ENCODE results near the gene SLC13A3.

SLC13A3 gene

DNA sequence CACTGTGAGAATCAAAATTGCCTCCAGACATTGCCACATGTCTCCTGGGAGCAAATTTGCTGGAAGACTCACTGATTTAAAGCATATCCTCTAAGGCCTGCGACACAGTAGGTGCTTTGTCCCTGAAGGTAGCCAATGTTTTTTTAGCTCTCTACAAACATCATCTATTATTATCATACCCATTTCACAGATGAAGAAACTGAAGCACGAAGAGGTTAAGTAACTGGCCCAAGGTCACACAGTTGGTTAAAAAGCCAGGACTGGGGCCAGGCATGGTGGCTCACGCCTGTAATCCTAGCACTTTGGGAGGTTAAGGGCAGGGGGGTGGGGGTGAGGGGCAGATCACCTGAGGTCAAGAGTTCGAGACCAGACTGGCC, 12.4 kb downstream of the SLC13A3 start:
- Histone ChIP-seq H3K27me3 (ENCODE audit: insufficient read depth, poor library complexity, severe bottlenecking) (no peaks in the 10 kb centered on the region), H3K27ac (replicated peaks) (no peak overlapping the region), H3K4me3 (replicated peaks; ENCODE audit: insufficient read depth, low read length) (no peak overlapping the region)
- TF ChIP-seq, protein P1, sequence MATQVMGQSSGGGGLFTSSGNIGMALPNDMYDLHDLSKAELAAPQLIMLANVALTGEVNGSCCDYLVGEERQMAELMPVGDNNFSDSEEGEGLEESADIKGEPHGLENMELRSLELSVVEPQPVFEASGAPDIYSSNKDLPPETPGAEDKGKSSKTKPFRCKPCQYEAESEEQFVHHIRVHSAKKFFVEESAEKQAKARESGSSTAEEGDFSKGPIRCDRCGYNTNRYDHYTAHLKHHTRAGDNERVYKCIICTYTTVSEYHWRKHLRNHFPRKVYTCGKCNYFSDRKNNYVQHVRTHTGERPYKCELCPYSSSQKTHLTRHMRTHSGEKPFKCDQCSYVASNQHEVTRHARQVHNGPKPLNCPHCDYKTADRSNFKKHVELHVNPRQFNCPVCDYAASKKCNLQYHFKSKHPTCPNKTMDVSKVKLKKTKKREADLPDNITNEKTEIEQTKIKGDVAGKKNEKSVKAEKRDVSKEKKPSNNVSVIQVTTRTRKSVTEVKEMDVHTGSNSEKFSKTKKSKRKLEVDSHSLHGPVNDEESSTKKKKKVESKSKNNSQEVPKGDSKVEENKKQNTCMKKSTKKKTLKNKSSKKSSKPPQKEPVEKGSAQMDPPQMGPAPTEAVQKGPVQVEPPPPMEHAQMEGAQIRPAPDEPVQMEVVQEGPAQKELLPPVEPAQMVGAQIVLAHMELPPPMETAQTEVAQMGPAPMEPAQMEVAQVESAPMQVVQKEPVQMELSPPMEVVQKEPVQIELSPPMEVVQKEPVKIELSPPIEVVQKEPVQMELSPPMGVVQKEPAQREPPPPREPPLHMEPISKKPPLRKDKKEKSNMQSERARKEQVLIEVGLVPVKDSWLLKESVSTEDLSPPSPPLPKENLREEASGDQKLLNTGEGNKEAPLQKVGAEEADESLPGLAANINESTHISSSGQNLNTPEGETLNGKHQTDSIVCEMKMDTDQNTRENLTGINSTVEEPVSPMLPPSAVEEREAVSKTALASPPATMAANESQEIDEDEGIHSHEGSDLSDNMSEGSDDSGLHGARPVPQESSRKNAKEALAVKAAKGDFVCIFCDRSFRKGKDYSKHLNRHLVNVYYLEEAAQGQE (IDR thresholded peaks at IDR 0.05; ENCODE audit: insufficient replicate concordance, low read depth), result no peak
- no peak for TF ChIP-seq POLR2AphosphoS5 (IDR thresholded peaks at IDR 0.05; ENCODE audit: low read depth)
- TF ChIP-seq, protein P2, sequence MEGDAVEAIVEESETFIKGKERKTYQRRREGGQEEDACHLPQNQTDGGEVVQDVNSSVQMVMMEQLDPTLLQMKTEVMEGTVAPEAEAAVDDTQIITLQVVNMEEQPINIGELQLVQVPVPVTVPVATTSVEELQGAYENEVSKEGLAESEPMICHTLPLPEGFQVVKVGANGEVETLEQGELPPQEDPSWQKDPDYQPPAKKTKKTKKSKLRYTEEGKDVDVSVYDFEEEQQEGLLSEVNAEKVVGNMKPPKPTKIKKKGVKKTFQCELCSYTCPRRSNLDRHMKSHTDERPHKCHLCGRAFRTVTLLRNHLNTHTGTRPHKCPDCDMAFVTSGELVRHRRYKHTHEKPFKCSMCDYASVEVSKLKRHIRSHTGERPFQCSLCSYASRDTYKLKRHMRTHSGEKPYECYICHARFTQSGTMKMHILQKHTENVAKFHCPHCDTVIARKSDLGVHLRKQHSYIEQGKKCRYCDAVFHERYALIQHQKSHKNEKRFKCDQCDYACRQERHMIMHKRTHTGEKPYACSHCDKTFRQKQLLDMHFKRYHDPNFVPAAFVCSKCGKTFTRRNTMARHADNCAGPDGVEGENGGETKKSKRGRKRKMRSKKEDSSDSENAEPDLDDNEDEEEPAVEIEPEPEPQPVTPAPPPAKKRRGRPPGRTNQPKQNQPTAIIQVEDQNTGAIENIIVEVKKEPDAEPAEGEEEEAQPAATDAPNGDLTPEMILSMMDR (IDR thresholded peaks at IDR 0.05; ENCODE audit: insufficient read depth, low read length), result no peak
- TF ChIP-seq SPI1 (IDR thresholded peaks at IDR 0.05; ENCODE audit: borderline replicate concordance, low read depth), result no peak
- no peak for DNase-seq (ENCODE audit: low read depth in 1 of 2, low spot score in 1 of 2)

DNA sequence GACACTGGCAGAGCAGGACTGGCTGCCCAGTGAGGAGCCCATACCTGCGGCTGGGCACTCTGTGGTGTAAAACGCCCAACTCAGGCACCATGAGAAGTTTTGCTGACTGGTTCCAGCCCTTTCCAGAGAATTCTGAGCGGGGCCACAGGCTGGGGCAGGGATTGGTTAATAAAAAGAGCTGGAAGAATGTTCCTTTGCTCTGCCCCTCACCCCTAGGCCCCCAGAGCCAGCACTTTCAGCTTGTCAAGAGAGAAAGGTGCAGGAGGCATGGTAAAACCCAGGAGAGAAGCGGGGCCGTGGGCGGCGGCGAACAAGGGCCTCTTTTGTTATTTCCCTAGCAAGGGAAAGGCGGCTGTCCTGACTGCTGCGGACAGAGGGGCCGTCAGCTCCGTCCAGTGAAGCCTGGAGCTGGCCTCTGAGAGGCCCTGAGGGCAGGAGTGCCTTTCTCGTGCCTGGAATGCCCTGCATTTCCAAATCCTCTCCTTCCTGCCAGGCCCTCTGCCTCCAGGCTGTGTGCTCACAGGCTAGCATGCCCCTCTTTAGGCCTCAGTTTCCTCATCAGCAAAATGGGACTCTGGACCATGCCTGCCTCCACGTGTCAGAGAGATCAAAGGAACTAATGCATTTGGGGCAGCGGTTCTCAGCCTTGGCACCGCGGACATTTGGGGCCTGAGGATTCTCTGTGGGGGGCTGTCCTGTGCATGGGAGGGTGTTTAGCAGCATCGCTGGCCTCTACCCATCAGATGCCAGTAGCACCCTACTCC, 12.9 kb downstream of the SLC13A3 start:
- DNase-seq (ENCODE audit: low read depth in 1 of 2, low spot score in 1 of 2), result no peak
- H3K4me3 ChIP-seq (replicated peaks; ENCODE audit: insufficient read depth, low read length), result no peak overlapping the region
- no peaks in the 10 kb centered on the region for H3K27me3 ChIP-seq (ENCODE audit: insufficient read depth, poor library complexity, severe bottlenecking)
- TF ChIP-seq, protein P1 (IDR thresholded peaks at IDR 0.05; ENCODE audit: insufficient replicate concordance, low read depth), result no peak
- no peak for TF ChIP-seq GABPA (IDR thresholded peaks at IDR 0.05; ENCODE audit: low read depth)
- TF ChIP-seq, protein P2 (IDR thresholded peaks at IDR 0.05; ENCODE audit: insufficient read depth, low read length), result no peak
- no peak for TF ChIP-seq SPI1 (IDR thresholded peaks at IDR 0.05; ENCODE audit: borderline replicate concordance, low read depth)
- no peak for TF ChIP-seq POLR2AphosphoS5 (IDR thresholded peaks at IDR 0.05; ENCODE audit: low read depth)
- no peak overlapping the region for H3K27ac ChIP-seq (replicated peaks)

DNA sequence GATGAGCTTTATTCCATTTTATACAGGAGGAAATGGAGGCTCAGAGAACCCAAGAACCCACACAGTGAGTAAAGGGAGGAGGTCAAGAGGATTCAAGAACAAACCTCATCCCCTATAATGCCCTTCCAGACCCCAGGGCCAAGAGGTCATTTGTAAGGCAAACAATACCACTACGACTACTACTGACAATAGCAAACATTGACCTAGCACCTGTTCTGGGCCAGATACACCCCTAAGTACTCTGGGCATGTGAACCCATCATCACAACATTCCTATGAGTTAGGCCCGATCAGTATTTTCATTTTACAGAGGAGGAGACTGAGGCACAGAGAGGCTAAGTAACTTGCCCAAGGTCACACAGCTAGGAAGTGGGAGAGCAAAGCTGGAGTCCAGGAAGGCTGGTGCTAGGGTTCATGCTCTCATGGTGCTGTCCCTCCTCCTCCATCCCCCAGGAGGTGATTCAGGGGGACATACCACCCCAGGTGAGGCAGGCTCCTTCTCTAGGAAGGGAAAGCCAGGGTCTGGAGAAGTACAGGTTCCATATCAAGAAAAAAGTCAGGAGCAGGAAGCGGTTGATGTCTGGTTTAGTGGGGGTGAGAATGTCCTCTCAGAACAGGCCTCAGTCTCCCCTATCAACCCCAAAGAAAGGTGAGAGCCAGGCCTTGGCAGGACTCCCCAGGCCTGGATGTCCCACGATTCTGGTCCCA, 13.7 kb downstream of the SLC13A3 start:
- TF ChIP-seq, protein P1 (IDR thresholded peaks at IDR 0.05; ENCODE audit: insufficient replicate concordance, low read depth), result no peak
- TF ChIP-seq SPI1 (IDR thresholded peaks at IDR 0.05; ENCODE audit: borderline replicate concordance, low read depth), result no peak
- TF ChIP-seq, protein P2 (IDR thresholded peaks at IDR 0.05; ENCODE audit: insufficient read depth, low read length), result no peak
- no peaks in the 10 kb centered on the region for H3K27me3 ChIP-seq (ENCODE audit: insufficient read depth, poor library complexity, severe bottlenecking)
- H3K27ac ChIP-seq (replicated peaks), result no peak overlapping the region
- H3K4me3 ChIP-seq (replicated peaks; ENCODE audit: insufficient read depth, low read length), result no peak overlapping the region
- DNase-seq (ENCODE audit: low read depth in 1 of 2, low spot score in 1 of 2), result no peak

Data from HL-60 (cell line).